HEK293 (cell line): ENCODE data around the gene FZR1.

Experiments used
- CTCF ChIA-PET: fragments of 350-600 bp; formaldehyde crosslinking; extraction: SDS; loops from one replicate; lab custom pipeline; 2021; ENCODE audit warnings: antibody characterized with exemption; lab: Yijun Ruan, JAX
- POLR2A ChIA-PET: fragments of 300-600 bp; formaldehyde crosslinking; extraction: SDS; loops from one replicate; lab custom pipeline; 2020; ENCODE audit warnings: antibody characterized with exemption, inconsistent platforms; lab: Yijun Ruan, JAX
- H3K27ac ChIP-seq: fragments of 200-500 bp; sonication (Bioruptor generic); 2 replicates; pipeline ENCODE4 v1.5.1; 2014; ENCODE audit warnings: low read depth, low read length, control low read depth, inconsistent platforms; ENCODE audit errors: extremely low read depth
- H3K36me3 ChIP-seq, 2 experiments: fragments of 200-500 bp in 1 of 2; sonication (Bioruptor generic) in 1 of 2; 1 replicate in 1 of 2; 2 replicates in 1 of 2; pipeline ENCODE4 v1.5.1; 2014 to 2017; ENCODE audit warnings: inconsistent platforms in 2 of 2, low read length in 2 of 2; ENCODE audit not compliant: control insufficient read depth in 2 of 2, insufficient read depth in 1 of 2
- H3K4me1 ChIP-seq: fragments of 200-500 bp; sonication (Bioruptor generic); 2 replicates; pipeline ENCODE4 v1.5.1; 2014; ENCODE audit warnings: mild to moderate bottlenecking, low read length, inconsistent platforms; ENCODE audit not compliant: control insufficient read depth, insufficient read depth
- H3K4me3 ChIP-seq: 2 replicates; pipeline ENCODE4 v1.5.1; 2011; ENCODE audit warnings: low read depth, mild to moderate bottlenecking, control low read depth, low read length, moderate library complexity
- H3K9me3 ChIP-seq: fragments of 200-500 bp; sonication (Bioruptor generic); 2 replicates; pipeline ENCODE4 v1.5.1; 2014; ENCODE audit warnings: low read depth, low read length, inconsistent platforms; ENCODE audit not compliant: control insufficient read depth, insufficient read depth
- ZBTB17 ChIP-seq: fragments of 450-650 bp; formaldehyde crosslinking; IDR thresholded peaks from 2 replicates; pipeline ENCODE4 v1.5.1; 2016; ENCODE audit warnings: missing biosample characterization, missing genetic modification characterization
- ZBTB20 ChIP-seq: fragments of 450-650 bp; formaldehyde crosslinking; IDR thresholded peaks from 2 replicates; pipeline ENCODE4 v1.5.1; 2016; ENCODE audit warnings: missing biosample characterization, missing genetic modification characterization
- ZFP41 ChIP-seq: fragments of 450-650 bp; formaldehyde crosslinking; IDR thresholded peaks from 2 replicates; pipeline ENCODE4 v1.5.1; 2016; ENCODE audit warnings: missing biosample characterization, missing genetic modification characterization, borderline replicate concordance
- ZIC2 ChIP-seq: fragments of 450-650 bp; formaldehyde crosslinking; IDR thresholded peaks from 2 replicates; pipeline ENCODE4 v1.5.1; 2016; ENCODE audit warnings: missing biosample characterization, missing genetic modification characterization
- ZNF146 ChIP-seq: fragments of 450-650 bp; formaldehyde crosslinking; IDR thresholded peaks from 2 replicates; pipeline ENCODE4 v1.5.1; 2016; ENCODE audit warnings: missing biosample characterization, missing genetic modification characterization
- ZNF221 ChIP-seq: fragments of 450-650 bp; formaldehyde crosslinking; IDR thresholded peaks from 2 replicates; pipeline ENCODE4 v1.5.1; 2017; ENCODE audit warnings: missing biosample characterization, missing genetic modification characterization, borderline replicate concordance
- ZNF37A ChIP-seq: fragments of 450-650 bp; IDR thresholded peaks from 2 replicates; pipeline ENCODE4 v1.5.1; 2018; ENCODE audit warnings: missing biosample characterization, missing genetic modification characterization
- ZNF501 ChIP-seq: fragments of 450-650 bp; formaldehyde crosslinking; IDR thresholded peaks from 2 replicates; pipeline ENCODE4 v1.5.1; 2016; ENCODE audit warnings: missing biosample characterization, missing genetic modification characterization
- ZNF558 ChIP-seq: fragments of 450-650 bp; formaldehyde crosslinking; IDR thresholded peaks from 2 replicates; pipeline ENCODE4 v1.5.1; 2016; ENCODE audit warnings: missing biosample characterization, missing genetic modification characterization
- ZNF660 ChIP-seq: fragments of 450-650 bp; IDR thresholded peaks from 2 replicates; pipeline ENCODE4 v1.5.1; 2018; ENCODE audit warnings: missing biosample characterization, mild to moderate bottlenecking, missing genetic modification characterization
- ZNF747 ChIP-seq: fragments of 450-650 bp; formaldehyde crosslinking; IDR thresholded peaks from 2 replicates; pipeline ENCODE4 v1.5.1; 2016; ENCODE audit warnings: missing biosample characterization, missing genetic modification characterization
- ZNF777 ChIP-seq: fragments of 450-650 bp; formaldehyde crosslinking; IDR thresholded peaks from 2 replicates; pipeline ENCODE4 v1.5.1; 2017; ENCODE audit warnings: missing biosample characterization, missing genetic modification characterization, borderline replicate concordance
- TF ChIP-seq, protein P1 (sequence below): fragments of 450-650 bp; formaldehyde crosslinking; IDR thresholded peaks from 2 replicates; pipeline ENCODE4 v1.5.1; 2016; ENCODE audit warnings: missing biosample characterization, missing genetic modification characterization, borderline replicate concordance
- TF ChIP-seq, protein P2 (sequence below): fragments of 450-650 bp; formaldehyde crosslinking; IDR thresholded peaks from 2 replicates; pipeline ENCODE4 v1.5.1; 2016; ENCODE audit warnings: missing biosample characterization, missing genetic modification characterization
- TF ChIP-seq, protein P3 (sequence below): fragments of 450-650 bp; formaldehyde crosslinking; IDR thresholded peaks from 2 replicates; pipeline ENCODE4 v1.5.1; 2016; ENCODE audit warnings: missing biosample characterization, missing genetic modification characterization, low read depth
- TF ChIP-seq, protein P4 (sequence below): fragments of 450-650 bp; formaldehyde crosslinking; IDR thresholded peaks from 2 replicates; pipeline ENCODE4 v1.5.1; 2016; ENCODE audit warnings: missing biosample characterization, missing genetic modification characterization

FZR1 gene

DNA sequence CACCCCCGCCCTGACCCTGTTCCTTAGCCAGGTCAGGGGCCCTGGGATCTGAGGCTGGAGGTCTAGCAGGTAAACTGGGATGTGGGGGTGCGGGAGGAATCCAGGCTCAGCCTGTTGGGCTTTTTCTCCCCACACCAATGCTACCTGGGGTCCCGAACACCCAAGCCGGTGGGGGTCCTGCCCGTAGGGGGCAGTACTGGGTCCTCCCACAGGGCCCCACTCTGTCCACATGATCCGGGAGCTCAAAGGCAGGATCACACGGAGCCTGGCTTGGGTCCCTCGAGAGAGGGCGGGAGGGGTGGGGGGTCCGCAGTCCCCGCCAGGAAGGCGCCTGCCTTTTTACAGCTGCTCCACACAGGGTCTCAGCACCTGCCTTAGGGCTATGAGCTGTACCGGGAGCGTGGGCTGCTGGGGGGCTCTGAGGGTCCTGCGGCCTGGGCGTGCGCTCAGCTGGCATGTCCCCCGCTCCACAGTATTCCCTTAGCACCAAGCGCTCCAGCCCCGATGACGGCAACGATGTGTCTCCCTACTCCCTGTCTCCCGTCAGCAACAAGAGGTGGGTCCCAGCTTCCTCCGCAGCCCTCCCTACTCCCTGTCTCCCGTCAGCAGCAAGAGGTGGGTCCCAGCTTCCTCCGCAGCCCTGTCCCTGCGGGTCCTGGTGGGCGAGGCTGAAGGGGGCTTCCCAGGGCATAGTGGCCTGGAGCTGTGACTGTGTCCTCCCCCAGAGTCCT is 20.6 kb downstream of the FZR1 start (continued):
- TF ChIP-seq ZNF777 (tag by site-specific recombination), result no peak
- TF ChIP-seq ZNF146, result no peak
- TF ChIP-seq, protein P1, sequence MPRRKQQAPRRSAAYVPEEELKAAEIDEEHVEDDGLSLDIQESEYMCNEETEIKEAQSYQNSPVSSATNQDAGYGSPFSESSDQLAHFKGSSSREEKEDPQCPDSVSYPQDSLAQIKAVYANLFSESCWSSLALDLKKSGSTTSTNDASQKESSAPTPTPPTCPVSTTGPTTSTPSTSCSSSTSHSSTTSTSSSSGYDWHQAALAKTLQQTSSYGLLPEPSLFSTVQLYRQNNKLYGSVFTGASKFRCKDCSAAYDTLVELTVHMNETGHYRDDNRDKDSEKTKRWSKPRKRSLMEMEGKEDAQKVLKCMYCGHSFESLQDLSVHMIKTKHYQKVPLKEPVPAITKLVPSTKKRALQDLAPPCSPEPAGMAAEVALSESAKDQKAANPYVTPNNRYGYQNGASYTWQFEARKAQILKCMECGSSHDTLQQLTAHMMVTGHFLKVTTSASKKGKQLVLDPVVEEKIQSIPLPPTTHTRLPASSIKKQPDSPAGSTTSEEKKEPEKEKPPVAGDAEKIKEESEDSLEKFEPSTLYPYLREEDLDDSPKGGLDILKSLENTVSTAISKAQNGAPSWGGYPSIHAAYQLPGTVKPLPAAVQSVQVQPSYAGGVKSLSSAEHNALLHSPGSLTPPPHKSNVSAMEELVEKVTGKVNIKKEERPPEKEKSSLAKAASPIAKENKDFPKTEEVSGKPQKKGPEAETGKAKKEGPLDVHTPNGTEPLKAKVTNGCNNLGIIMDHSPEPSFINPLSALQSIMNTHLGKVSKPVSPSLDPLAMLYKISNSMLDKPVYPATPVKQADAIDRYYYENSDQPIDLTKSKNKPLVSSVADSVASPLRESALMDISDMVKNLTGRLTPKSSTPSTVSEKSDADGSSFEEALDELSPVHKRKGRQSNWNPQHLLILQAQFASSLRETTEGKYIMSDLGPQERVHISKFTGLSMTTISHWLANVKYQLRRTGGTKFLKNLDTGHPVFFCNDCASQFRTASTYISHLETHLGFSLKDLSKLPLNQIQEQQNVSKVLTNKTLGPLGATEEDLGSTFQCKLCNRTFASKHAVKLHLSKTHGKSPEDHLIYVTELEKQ (tag by site-specific recombination), result no peak
- TF ChIP-seq, protein P2, sequence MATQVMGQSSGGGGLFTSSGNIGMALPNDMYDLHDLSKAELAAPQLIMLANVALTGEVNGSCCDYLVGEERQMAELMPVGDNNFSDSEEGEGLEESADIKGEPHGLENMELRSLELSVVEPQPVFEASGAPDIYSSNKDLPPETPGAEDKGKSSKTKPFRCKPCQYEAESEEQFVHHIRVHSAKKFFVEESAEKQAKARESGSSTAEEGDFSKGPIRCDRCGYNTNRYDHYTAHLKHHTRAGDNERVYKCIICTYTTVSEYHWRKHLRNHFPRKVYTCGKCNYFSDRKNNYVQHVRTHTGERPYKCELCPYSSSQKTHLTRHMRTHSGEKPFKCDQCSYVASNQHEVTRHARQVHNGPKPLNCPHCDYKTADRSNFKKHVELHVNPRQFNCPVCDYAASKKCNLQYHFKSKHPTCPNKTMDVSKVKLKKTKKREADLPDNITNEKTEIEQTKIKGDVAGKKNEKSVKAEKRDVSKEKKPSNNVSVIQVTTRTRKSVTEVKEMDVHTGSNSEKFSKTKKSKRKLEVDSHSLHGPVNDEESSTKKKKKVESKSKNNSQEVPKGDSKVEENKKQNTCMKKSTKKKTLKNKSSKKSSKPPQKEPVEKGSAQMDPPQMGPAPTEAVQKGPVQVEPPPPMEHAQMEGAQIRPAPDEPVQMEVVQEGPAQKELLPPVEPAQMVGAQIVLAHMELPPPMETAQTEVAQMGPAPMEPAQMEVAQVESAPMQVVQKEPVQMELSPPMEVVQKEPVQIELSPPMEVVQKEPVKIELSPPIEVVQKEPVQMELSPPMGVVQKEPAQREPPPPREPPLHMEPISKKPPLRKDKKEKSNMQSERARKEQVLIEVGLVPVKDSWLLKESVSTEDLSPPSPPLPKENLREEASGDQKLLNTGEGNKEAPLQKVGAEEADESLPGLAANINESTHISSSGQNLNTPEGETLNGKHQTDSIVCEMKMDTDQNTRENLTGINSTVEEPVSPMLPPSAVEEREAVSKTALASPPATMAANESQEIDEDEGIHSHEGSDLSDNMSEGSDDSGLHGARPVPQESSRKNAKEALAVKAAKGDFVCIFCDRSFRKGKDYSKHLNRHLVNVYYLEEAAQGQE, result no peak
- TF ChIP-seq ZNF747, result no peak
- TF ChIP-seq ZFP41 (tag by site-specific recombination), result no peak
- TF ChIP-seq ZNF221 (tag by site-specific recombination), result no peak

DNA sequence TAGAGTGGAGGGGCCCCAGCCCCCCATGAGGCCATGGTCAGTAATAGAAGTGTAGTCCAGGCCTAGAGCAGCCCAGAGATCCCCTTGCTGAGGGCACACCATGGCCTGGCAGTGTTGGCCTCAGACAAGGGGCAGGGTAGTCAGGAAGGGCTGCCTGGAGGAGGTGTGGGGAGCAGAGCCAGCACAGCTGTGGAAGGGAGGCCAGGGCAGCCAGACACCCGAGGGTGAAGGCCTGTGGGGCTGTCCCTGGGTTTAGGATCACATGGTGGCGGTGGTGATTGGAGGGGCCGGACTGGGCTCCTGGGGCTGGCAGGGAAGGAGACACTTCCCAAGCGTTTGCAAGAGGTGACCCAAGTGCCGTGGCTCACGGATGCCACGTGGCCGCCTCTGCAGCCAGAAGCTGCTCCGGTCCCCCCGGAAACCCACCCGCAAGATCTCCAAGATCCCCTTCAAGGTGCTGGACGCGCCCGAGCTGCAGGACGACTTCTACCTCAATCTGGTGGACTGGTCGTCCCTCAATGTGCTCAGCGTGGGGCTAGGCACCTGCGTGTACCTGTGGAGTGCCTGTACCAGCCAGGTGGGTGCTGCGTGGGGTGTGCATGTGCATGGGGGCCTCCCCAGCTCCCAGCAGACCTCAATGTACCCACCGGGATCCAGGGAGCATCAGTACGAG is 21.3 kb downstream of the FZR1 start:
- no peak for TF ChIP-seq ZIC2 (tag by site-specific recombination)
- Histone ChIP-seq H3K27ac (no peak overlapping the region), H3K4me3 (no peak overlapping the region), H3K9me3 (no peaks in the 10 kb centered on the region), H3K4me1 (no peaks in the 10 kb centered on the region), H3K36me3 (peaks cover 0 to 80% of the 10 kb centered on the region in 2 experiments; a peak in 2 of 3 replicates)
- CTCF ChIA-PET, result interaction anchor here (1.3 kb wide), 1 partner anchor 11 kb away, joined by 7 read pairs; no protein-coding TSS in a partner anchor
- POLR2A ChIA-PET, result interaction anchor here (1.1 kb wide), 1 partner anchor 14 kb away, joined by 3 read pairs; no protein-coding TSS in a partner anchor

DNA sequence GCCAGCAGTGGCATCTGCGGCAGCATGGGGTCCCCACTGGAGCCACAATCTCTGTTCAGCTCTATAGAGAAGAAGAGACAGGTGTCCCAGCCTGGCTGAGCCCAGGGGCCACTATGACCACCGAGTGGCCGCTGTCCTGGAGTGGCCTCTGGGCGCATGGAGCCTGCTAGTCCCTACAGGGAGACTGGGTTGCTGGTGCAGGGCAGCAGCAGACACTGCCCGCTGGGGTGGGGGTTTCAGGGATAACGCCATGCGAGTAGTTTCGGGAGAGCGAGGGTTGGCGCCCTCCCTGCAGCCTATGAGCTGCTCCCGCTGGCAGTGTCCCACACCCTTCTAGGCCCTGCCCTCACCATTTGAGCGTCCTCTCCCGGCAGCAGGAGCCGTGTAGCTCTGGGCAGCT is 22.0 kb downstream of the FZR1 start:
- Histone ChIP-seq H3K9me3 (no peaks in the 10 kb centered on the region), H3K36me3 (peaks cover 0 to 80% of the 10 kb centered on the region in 2 experiments; a peak in 2 of 3 replicates), H3K27ac (no peak overlapping the region)
- TF ChIP-seq, protein P3, sequence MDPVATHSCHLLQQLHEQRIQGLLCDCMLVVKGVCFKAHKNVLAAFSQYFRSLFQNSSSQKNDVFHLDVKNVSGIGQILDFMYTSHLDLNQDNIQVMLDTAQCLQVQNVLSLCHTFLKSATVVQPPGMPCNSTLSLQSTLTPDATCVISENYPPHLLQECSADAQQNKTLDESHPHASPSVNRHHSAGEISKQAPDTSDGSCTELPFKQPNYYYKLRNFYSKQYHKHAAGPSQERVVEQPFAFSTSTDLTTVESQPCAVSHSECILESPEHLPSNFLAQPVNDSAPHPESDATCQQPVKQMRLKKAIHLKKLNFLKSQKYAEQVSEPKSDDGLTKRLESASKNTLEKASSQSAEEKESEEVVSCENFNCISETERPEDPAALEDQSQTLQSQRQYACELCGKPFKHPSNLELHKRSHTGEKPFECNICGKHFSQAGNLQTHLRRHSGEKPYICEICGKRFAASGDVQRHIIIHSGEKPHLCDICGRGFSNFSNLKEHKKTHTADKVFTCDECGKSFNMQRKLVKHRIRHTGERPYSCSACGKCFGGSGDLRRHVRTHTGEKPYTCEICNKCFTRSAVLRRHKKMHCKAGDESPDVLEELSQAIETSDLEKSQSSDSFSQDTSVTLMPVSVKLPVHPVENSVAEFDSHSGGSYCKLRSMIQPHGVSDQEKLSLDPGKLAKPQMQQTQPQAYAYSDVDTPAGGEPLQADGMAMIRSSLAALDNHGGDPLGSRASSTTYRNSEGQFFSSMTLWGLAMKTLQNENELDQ (tag by site-specific recombination), result no peak
- TF ChIP-seq ZBTB20 (tag by site-specific recombination), result no peak
- no peak for TF ChIP-seq ZBTB17 (tag by site-specific recombination)
- no peak for TF ChIP-seq ZNF501 (tag by site-specific recombination)
- no peak for TF ChIP-seq ZNF558
- TF ChIP-seq, protein P4, sequence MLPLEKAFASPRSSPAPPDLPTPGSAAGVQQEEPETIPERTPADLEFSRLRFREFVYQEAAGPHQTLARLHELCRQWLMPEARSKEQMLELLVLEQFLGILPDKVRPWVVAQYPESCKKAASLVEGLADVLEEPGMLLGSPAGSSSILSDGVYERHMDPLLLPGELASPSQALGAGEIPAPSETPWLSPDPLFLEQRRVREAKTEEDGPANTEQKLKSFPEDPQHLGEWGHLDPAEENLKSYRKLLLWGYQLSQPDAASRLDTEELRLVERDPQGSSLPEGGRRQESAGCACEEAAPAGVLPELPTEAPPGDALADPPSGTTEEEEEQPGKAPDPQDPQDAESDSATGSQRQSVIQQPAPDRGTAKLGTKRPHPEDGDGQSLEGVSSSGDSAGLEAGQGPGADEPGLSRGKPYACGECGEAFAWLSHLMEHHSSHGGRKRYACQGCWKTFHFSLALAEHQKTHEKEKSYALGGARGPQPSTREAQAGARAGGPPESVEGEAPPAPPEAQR, result no peak
- TF ChIP-seq ZNF37A (tag by site-specific recombination), result no peak
- TF ChIP-seq ZNF660 (tag by site-specific recombination), result no peak
- TF ChIP-seq ZNF777 (tag by site-specific recombination), result no peak
- TF ChIP-seq, all 188 proteins: peak for 0
- ChIA-PET POLR2A (no interaction called here), CTCF (interaction anchor here (0.6 to 1.3 kb wide), 2 partner anchors 11 to 223 kb away, joined by 4 to 7 read pairs; no protein-coding TSS in a partner anchor)
- H3K4me3 ChIP-seq, result no peak overlapping the region
- H3K4me1 ChIP-seq, result no peaks in the 10 kb centered on the region
